HG03521 (cell line): ENCODE measurements around the gene CITED2.

Source experiments
- ATAC-seq: cut with Tn5 transposase; IDR thresholded peaks from one replicate; pipeline ENCODE4 v1.9.1; 2021; ENCODE audit warnings: mild to moderate bottlenecking, moderate library complexity; ENCODE audit not compliant: unreplicated experiment

CITED2 gene

DNA sequence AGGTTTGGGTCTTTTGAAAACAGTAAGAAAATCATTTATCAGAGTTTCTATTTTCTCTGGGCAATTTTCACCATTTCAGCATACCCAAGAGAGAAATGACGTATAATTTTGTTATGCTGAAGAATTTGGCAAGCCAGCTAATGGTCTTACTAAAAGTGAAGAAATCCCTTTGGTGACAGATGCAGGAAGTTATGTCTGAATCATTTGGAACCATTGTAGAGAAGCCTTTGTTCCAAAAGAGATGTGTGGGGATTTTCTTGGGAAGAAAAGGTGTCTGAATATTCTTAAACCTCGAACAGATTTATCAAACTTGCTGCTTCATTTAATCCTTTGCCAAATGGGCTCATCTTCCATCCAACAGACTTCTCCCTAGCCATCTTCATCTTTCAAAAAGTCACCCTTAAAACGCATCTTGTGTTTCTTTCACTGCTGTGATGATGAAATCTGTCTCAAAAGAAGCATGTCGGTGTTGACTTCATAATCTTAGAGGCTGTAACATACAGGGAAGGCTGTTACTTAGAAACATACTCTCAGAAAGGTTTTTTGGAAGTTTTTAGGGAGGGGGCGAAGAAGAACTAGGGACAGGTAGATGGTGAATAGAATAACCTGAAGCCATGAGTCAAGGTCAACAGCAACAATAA lies 39.5 kb downstream of the CITED2 start:
- no peak for ATAC-seq

DNA sequence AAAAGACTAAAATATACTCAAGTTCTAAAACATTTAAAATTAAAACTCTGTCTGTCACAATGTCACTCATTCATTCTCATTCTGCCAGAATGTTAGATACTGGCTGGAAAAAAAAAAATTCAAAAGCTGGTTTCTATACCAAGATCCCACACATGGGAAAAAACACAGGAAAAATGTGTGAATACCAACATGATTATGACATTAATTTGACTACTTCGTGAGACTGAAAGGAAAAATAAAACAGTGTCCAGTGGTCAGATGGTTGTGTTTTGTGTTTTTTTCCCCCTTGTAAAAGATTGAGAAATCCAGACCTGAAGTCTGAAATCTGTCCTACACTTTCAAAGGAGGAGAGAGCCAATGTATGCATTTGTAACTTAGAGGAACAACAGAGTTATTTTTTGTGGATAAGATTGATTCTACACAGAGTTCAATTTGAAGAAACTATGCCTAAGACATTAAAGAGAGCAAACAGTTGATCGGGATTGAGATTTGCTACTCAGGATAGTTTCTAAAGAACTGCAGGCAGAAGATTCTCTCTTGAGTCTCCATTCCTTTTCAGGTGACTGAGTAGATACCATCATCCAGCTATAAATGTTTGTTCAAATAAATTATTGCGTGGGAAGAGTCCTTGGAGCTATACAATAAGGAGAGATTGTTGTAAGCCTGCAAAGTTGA lies 43.5 kb downstream of the CITED2 start:
- ATAC-seq: no peak

DNA sequence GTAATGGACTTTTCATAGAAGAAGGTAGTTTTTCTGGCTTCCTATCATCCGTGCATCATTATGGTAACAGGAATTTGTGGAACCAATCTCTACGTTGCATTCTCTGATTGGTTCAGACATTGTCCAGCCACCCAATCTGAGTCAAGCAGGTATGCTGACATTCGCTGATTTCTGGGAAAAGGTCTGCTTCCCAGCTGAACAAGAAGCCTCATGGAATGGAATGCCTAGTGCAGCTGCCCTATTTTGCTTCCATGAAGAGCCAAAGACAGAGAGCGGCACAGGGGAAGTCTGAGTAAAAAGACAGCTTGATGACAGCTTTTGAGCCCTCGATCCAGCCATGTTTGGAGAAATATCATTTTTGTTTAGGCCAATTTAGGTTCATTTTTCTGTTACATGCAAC lies 44.1 kb downstream of the CITED2 start:
- no peak for ATAC-seq

DNA sequence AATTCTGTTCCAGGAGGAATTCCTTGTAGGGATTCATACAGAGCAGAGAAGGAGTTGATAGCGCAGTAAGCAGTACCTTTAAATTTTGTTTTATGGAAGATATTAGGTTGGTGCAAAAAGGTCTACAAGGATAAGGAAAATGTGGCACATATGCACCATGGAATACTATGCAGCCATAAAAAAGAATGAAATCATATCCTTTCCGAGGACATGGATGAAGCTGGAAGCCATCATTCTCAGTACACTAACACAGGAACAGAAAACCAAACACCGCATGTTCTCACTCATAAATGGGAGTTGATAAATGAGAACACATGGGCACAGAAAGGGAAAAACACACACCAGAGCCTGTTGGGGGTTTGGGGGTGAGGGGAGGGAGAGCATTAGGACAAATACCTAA lies 45.2 kb downstream of the CITED2 start:
- ATAC-seq: no peak

DNA sequence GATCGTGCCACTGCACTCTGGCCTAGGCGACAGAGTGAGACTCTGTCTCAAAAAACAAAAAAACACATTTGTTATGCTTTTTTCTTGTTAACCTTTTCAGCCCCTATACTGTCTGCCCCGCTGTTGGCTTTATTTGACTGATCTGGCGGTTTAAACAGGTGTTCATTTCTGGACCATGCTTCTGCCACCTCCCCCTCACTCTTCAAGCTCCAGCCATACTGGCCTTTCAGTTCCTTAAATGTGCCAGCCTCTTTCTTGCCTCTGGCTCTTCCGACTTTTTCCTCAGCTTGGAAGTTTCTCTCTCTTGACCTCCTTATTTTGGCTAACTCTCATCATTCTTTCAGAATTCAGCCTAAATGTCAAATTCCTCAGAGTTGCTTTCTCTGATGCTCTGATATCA lies 47.4 kb downstream of the CITED2 start:
- no peak for ATAC-seq

DNA sequence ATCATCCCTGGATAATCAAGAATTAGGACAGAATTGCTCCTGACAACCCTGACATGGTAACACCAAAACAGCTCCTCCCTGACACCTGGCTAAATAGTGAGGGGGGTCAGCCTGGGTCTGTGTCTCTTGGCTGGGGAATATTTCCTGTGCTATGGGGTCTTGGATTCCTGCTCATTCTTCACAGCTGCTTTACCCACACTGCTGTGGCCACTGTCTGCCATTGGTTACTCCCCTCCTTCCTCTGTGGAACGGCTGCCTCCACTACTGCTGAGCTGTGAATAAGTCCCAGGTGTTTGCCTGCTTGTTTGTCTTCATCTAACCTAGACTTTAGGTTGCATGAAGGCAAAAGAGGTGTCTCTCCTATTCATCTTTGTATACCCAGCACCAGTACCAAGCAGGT lies 48.8 kb downstream of the CITED2 start:
- no peak for ATAC-seq

DNA sequence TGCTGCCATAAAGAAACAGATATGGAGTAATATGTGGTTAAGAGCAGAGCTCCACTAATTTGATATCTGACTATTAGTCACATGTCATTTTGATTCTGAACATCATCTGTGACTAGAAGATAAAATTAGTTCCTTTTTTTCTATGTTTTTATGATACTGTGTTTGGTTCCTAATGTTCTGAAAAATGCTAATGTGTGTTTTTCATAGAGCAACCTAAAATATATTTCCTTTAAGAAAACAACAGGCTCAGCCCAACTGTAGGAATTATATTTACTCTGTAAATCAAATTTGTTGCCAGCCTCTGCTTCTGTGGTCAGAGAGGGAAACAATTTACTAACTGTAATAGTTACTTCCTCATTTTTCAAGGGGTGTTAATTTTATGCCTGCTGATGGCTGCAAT lies 49.3 kb downstream of the CITED2 start:
- peak; percentile 58 for ATAC-seq

DNA sequence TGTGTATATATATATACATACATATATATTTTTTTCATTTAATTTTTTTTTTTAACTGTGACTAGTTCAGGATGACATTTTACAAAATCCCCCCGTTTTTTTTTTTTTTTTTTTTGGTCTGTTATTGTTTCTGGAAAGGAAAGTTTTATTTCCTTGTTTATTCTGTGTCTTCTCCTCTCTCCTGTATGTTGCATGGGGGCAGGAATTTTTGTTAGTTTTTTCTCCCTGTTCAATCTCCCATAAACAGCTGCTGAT lies 50.2 kb downstream of the CITED2 start:
- no peak for ATAC-seq

DNA sequence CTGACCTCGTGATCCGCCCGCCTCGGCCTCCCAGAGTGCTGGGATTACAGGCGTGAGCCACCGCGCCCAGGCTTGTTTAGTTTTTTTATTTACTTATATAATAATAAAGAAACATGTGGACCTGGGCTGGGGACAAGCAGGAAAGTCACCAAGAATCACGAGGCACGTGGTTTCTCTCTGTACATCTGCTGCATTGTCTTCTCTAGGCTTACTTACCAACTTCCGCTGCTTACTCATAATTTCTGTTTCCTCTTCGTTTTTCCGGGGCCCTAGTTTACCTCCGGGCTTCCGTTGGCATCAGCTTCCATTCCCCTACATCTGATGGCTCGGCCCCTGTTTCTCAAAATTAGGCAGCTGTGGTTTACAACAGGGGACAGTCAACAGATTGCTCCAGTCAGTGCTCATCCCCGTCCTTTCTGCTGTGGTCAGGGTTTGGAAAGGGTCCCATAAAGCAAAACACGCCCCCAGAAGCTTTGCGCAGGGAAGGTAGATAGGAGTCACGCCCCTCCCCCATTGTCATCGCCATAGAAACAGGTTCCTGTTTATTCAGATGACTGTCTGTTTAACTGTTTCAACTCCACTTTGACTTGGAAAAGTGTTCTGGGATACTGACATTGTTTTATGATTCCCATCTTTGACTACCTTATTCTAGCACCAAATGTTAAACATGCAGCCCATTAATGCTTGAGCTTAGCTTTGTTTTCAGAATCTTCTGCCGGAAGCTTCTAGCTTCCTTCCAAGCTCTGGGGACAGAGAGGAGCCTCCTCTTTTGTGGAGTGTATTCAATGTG lies 50.7 kb downstream of the CITED2 start:
- ATAC-seq: peak; percentile 35
